MM.1S (cell line): ENCODE results near the gene TMX2.
"Not testable (repeated sequence)": the region's sequence is repeated elsewhere in the genome, so short reads cannot be mapped to it uniquely, and the experiment has no call there.

Source experiments
- DNase-seq: peaks from one replicate; pipeline ENCODE4 v3.0.0-alpha.2; 2015
- H2AFZ ChIP-seq: fragments of 300-600 bp; sonication (generic); 2 replicates; pipeline ENCODE4 v1.6.0; 2016; ENCODE audit warnings: antibody characterized with exemption, low read length
- H3F3A ChIP-seq: fragments of 300-600 bp; sonication (generic); 2 replicates; pipeline ENCODE4 v1.6.1; 2016; ENCODE audit warnings: mild to moderate bottlenecking, antibody characterized with exemption, low read length, moderate library complexity, mixed read lengths; ENCODE audit not compliant: insufficient read depth
- H3K27ac ChIP-seq: fragments of 300-600 bp; sonication (generic); 2 replicates; pipeline ENCODE4 v1.5.1; 2016; ENCODE audit warnings: mild to moderate bottlenecking, low read length
- H3K27me3 ChIP-seq: fragments of 300-600 bp; sonication (generic); replicated peaks from 2 replicates; pipeline ENCODE4 v1.6.0; 2016; ENCODE audit warnings: low read length; ENCODE audit not compliant: insufficient read depth
- H3K36me3 ChIP-seq: fragments of 300-600 bp; sonication (generic); replicated peaks from 2 replicates; pipeline ENCODE4 v1.6.1; 2016; ENCODE audit warnings: mild to moderate bottlenecking, low read length, mixed read lengths; ENCODE audit not compliant: insufficient read depth
- H3K4me1 ChIP-seq: fragments of 300-600 bp; sonication (generic); 2 replicates; pipeline ENCODE4 v1.6.1; 2016; ENCODE audit warnings: low read length, mixed read lengths
- H3K4me2 ChIP-seq: fragments of 300-600 bp; sonication (generic); 2 replicates; pipeline ENCODE4 v1.6.0; 2016; ENCODE audit warnings: low read depth, low read length
- H3K4me3 ChIP-seq: fragments of 300-600 bp; sonication (generic); 2 replicates; pipeline ENCODE4 v1.5.1; 2016; ENCODE audit warnings: low read length, mixed read lengths
- H3K79me2 ChIP-seq: fragments of 300-600 bp; sonication (generic); 2 replicates; pipeline ENCODE4 v1.6.1; 2016; ENCODE audit warnings: mixed run types, low read length, mixed read lengths
- H3K9ac ChIP-seq: fragments of 300-600 bp; sonication (generic); 2 replicates; pipeline ENCODE4 v1.6.1; 2016; ENCODE audit warnings: low read length, mixed read lengths
- H3K9me2 ChIP-seq: fragments of 300-600 bp; sonication (generic); replicated peaks from 2 replicates; pipeline ENCODE4 v1.6.1; 2016; ENCODE audit warnings: mild to moderate bottlenecking, low read length, mixed read lengths; ENCODE audit not compliant: insufficient read depth
- H3K9me3 ChIP-seq: fragments of 300-600 bp; sonication (generic); replicated peaks from 2 replicates; pipeline ENCODE4 v1.6.1; 2016; ENCODE audit warnings: mild to moderate bottlenecking, low read length, mixed read lengths; ENCODE audit not compliant: insufficient read depth
- H4K20me1 ChIP-seq: fragments of 300-600 bp; sonication (generic); 2 replicates; pipeline ENCODE4 v1.6.1; 2016; ENCODE audit warnings: mild to moderate bottlenecking, low read length, moderate library complexity, mixed read lengths; ENCODE audit not compliant: insufficient read depth
- EZH2 ChIP-seq: fragments of 300-600 bp; sonication (generic); optimal IDR thresholded peaks from 2 replicates; pipeline ENCODE3; 2017; ENCODE audit warnings: low read depth, mild to moderate bottlenecking, antibody characterized with exemption, low read length, mixed read lengths
- EZH2phosphoT487 ChIP-seq: fragments of 300-600 bp; sonication (generic); IDR thresholded peaks from 2 replicates; pipeline ENCODE4 v1.6.1; 2018; ENCODE audit warnings: antibody characterized with exemption, low read length
- TF ChIP-seq, protein P1 (sequence below): fragments of 300-600 bp; sonication (generic); IDR thresholded peaks from 2 replicates; pipeline ENCODE4 v1.5.1; 2016; ENCODE audit warnings: antibody characterized with exemption, low read length, mixed read lengths

The TMX2 gene

DNA sequence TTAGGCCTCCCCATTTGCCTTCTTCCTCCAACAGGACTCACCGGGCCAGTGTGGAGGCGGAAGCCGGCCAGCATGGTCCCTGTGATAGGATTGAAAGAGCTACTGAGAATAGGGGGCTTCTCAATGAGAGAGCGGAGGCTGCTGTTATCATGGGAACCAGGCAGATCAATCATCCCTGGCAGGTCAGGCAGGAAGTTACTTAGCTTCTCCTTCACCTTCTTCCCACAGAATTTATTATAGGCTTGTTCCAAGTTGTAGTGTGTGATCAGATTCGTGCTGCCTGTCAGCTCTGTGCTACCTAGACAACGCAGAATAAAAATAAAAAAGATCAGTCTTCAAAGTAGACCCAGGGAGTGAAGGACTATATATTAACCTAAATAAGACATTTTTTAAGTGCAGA lies 7.5 kb upstream of the TMX2 start:
- H3K79me2 ChIP-seq: peaks cover 18% of the 10 kb centered on the region
- no peaks in the 10 kb centered on the region for H3K9me3 ChIP-seq
- H3K4me3 ChIP-seq: no peak overlapping the region
- H3K9me2 ChIP-seq: no peaks in the 10 kb centered on the region
- no peaks in the 10 kb centered on the region for H3F3A ChIP-seq
- H2AFZ ChIP-seq: no peak overlapping the region
- no peaks in the 10 kb centered on the region for H3K27me3 ChIP-seq
- no peak for DNase-seq
- no peak overlapping the region for H3K27ac ChIP-seq
- no peak overlapping the region for H3K9ac ChIP-seq
- TF ChIP-seq EZH2phosphoT487 (no peak), EZH2 (no peak)
- TF ChIP-seq, protein P1, sequence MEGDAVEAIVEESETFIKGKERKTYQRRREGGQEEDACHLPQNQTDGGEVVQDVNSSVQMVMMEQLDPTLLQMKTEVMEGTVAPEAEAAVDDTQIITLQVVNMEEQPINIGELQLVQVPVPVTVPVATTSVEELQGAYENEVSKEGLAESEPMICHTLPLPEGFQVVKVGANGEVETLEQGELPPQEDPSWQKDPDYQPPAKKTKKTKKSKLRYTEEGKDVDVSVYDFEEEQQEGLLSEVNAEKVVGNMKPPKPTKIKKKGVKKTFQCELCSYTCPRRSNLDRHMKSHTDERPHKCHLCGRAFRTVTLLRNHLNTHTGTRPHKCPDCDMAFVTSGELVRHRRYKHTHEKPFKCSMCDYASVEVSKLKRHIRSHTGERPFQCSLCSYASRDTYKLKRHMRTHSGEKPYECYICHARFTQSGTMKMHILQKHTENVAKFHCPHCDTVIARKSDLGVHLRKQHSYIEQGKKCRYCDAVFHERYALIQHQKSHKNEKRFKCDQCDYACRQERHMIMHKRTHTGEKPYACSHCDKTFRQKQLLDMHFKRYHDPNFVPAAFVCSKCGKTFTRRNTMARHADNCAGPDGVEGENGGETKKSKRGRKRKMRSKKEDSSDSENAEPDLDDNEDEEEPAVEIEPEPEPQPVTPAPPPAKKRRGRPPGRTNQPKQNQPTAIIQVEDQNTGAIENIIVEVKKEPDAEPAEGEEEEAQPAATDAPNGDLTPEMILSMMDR: no peak
- no peaks in the 10 kb centered on the region for H4K20me1 ChIP-seq
- H3K36me3 ChIP-seq: 0 out of 2 replicates have a peak, but pooled peaks cover 5% of the 10 kb centered on the region
- H3K4me2 ChIP-seq: no peak overlapping the region
- H3K4me1 ChIP-seq: no peaks in the 10 kb centered on the region

DNA sequence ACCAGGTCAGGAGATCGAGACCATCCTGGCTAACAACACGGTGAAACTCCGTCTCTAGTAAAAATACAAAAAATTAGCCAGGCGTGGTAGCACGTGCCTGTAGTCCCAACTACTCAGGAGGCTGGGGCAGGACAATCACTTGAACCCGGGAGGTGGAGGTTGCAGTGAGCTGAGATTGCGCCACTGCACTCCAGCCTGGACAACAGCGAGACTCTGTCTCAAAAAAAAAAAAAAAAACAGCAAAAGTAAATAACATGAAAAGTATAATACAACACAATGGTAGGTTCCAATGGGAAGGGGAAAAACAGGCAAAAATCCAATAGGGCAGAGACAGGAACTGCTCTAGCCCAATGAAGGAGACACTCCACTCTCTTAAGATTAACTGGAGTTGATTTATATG lies 7.0 kb upstream of the TMX2 start:
- not testable (repeated sequence) for H3K9me3 ChIP-seq, H3K36me3 ChIP-seq, H3K9me2 ChIP-seq, H3K4me2 ChIP-seq, H3K4me1 ChIP-seq, H4K20me1 ChIP-seq, H3K9ac ChIP-seq, H2AFZ ChIP-seq, H3K27ac ChIP-seq, H3K4me3 ChIP-seq, H3F3A ChIP-seq, H3K27me3 ChIP-seq, DNase-seq
- peaks cover 23% of the 10 kb centered on the region for H3K79me2 ChIP-seq

DNA sequence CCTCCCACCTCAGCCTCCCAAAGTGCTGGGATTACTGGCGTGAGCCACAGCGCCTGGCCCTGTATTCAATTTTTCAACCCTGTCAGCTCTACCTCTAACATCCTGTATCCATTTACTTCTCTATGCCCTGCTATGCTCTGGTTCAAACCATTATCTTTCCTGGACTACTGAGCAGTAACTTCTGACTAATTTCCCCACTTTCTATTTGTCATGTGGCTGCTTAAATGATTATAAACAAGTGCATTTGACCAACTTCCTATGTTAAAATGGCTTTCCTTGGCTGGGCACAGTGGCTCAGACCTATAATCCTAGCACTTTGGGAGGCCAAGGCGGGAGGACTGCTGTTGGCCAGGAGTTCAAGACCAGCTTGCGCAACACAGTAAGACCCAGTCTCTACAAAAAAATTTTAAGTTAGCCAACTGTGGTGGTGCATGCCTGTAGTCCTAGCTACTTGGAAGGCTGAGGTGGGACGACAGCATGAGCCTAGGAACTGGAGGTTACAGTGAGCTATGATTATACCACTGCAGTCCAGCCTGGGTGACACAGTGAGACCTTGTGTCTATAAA lies 2.5 kb upstream of the TMX2 start:
- H3K9ac ChIP-seq: no peak overlapping the region
- no peak for DNase-seq
- peaks cover 59% of the 10 kb centered on the region for H3K79me2 ChIP-seq
- H3K4me3 ChIP-seq: no peak overlapping the region
- H3K36me3 ChIP-seq: no peaks in the 10 kb centered on the region
- no peaks in the 10 kb centered on the region for H3K9me3 ChIP-seq
- H2AFZ ChIP-seq: no peak overlapping the region
- H3K4me1 ChIP-seq: peaks cover 14% of the 10 kb centered on the region
- no peak overlapping the region for H3K4me2 ChIP-seq
- TF ChIP-seq, protein P1: no peak
- no peak for TF ChIP-seq EZH2
- TF ChIP-seq EZH2phosphoT487: no peak
- no peaks in the 10 kb centered on the region for H3K9me2 ChIP-seq
- H3F3A ChIP-seq: 0 out of 2 replicates have a peak, but pooled peaks cover 7% of the 10 kb centered on the region
- no peaks in the 10 kb centered on the region for H3K27me3 ChIP-seq
- H4K20me1 ChIP-seq: no peaks in the 10 kb centered on the region
- no peak overlapping the region for H3K27ac ChIP-seq

DNA sequence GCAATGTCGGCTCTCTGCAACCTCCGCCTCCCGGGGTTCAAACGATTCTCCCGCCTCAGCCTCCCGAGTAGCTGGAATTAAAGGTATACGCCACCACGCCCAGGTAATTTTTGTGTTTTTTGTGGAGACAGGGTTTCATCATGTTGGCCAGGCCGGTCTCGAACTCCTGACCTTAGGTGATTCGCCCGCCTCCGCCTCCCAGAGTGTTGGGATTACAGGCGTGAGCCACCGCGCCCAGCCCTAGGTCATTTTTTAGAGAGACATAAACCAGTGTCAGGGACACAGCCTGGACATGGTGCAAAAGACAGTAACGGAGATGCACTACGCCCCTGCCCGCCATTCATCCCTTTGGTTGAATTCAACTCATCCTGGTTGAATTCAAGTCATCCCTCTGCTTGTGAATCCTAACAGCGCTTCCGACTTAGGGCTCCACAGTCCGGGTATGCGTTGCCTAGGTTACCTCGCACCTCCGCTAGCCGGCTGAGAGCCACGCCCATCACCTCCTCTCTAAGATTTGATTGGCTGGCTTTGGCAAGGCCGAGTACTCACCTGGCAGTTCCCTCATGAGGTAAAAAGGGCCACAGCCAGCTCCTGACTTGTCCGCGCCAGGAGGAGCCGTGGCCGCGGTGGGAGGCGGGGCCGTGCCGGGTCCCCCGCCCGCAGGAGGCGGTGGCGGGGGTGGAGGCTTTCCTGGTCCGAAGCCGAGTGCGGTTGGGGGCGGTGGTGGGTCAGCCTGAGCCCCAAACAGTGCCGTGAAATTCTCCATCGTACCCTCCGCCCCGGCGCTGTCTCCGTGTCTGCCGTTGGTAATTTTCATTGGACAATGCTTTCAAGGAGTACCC lies 758 bp upstream of the TMX2 start, which contains the start of gene MED19:
MED19 (minus strand) TSS at position 802 of the 842 bp plus-strand sequence; CDS start at position 766, 36 bp downstream.
- H3K27me3 ChIP-seq: no peaks in the 10 kb centered on the region
- no peaks in the 10 kb centered on the region for H3K36me3 ChIP-seq
- peaks cover 14% of the 10 kb centered on the region for H3K4me1 ChIP-seq
- H3K27ac ChIP-seq: peak within 1 kb of the TSS; percentile 92
- H3F3A ChIP-seq: 0 out of 2 replicates have a peak, but pooled peaks cover 7% of the 10 kb centered on the region
- H3K9me3 ChIP-seq: no peaks in the 10 kb centered on the region
- H2AFZ ChIP-seq: peak within 1 kb of the TSS; percentile 83
- DNase-seq: peak; percentile 95
- peak within 1 kb of the TSS; percentile 94 for H3K4me2 ChIP-seq
- H4K20me1 ChIP-seq: no peaks in the 10 kb centered on the region
- H3K9me2 ChIP-seq: no peaks in the 10 kb centered on the region
- H3K9ac ChIP-seq: peak within 1 kb of the TSS; percentile 89
- TF ChIP-seq, protein P1: no peak
- peaks cover 56% of the 10 kb centered on the region for H3K79me2 ChIP-seq
- H3K4me3 ChIP-seq: peak within 1 kb of the TSS; percentile 95
